SJCRH30 (cell line): ENCODE measurements around the gene DHX40. TPM values are rescaled to one million over a fixed set of nuclear protein-coding genes. Genes with fewer than 3 reads are reported as not detected.
"Not testable (repeated sequence)": the region's sequence is repeated elsewhere in the genome, so short reads cannot be mapped to it uniquely, and the experiment has no call there.

Experiments used
- DNase-seq, 2 experiments: peaks; one replicate each; pipeline ENCODE4 v3.0.0-alpha.2; 2015 to 2020
- H3K27ac ChIP-seq: fragments of 250-450 bp; sonication (Bioruptor Pico); 2 replicates; pipeline ENCODE4 v1.5.1; 2020; ENCODE audit warnings: mild to moderate bottlenecking, moderate library complexity
- H3K27me3 ChIP-seq: fragments of 250-450 bp; sonication (Bioruptor Pico); 2 replicates; pipeline ENCODE4 v1.5.1; 2020; ENCODE audit warnings: mild to moderate bottlenecking, moderate library complexity
- H3K36me3 ChIP-seq: fragments of 250-450 bp; sonication (Bioruptor Pico); 2 replicates; pipeline ENCODE4 v1.5.1; 2020; ENCODE audit warnings: mild to moderate bottlenecking, moderate library complexity
- H3K4me1 ChIP-seq: fragments of 250-450 bp; sonication (Bioruptor Pico); 2 replicates; pipeline ENCODE4 v1.5.1; 2020; ENCODE audit warnings: mild to moderate bottlenecking, moderate library complexity
- H3K4me3 ChIP-seq: fragments of 250-450 bp; sonication (Bioruptor Pico); 2 replicates; pipeline ENCODE4 v1.5.1; 2020; ENCODE audit warnings: mild to moderate bottlenecking, moderate library complexity
- H3K9me3 ChIP-seq: fragments of 250-450 bp; sonication (Bioruptor Pico); replicated peaks from 2 replicates; pipeline ENCODE4 v1.5.1; 2020; ENCODE audit warnings: mild to moderate bottlenecking, moderate library complexity
- total RNA-seq: library from RNA; depleted of rRNA; stranded (reverse); fragments of >200 nt; shearing (Covaris generic); gene quantifications from 2 replicates; pipeline ENCODE4 v1.2.3, GENCODE V29; 2014; rRNA removed

The DHX40 gene
- total RNA-seq, 1 experiment from 2014 or later: 47.2 TPM

DNA sequence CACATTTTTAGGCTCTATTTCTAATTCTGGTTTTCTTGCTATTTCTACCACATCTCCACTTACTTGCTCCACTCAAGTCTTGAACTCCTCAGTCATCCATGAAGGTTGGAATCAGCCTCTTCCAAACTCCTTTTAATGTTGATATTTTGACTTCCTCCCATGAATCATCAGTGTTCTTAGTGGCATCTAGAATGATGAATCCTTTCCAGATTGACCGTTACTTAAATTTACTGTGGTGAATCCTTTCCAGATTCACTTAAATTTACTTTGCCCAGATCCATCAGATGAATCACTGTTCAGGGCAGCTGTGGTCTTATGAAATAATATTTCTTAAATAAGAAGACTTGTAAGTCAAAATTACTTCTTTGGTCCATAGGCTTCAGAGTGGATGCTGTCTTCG, 86.7 kb downstream of the DHX40 start:
- no peaks in the 10 kb centered on the region for H3K9me3 ChIP-seq
- no peak for DNase-seq
- no peaks in the 10 kb centered on the region for H3K4me1 ChIP-seq
- H3K4me3 ChIP-seq: no peak overlapping the region
- no peaks in the 10 kb centered on the region for H3K27me3 ChIP-seq
- H3K36me3 ChIP-seq: peaks cover 82% of the 10 kb centered on the region
- no peak overlapping the region for H3K27ac ChIP-seq

DNA sequence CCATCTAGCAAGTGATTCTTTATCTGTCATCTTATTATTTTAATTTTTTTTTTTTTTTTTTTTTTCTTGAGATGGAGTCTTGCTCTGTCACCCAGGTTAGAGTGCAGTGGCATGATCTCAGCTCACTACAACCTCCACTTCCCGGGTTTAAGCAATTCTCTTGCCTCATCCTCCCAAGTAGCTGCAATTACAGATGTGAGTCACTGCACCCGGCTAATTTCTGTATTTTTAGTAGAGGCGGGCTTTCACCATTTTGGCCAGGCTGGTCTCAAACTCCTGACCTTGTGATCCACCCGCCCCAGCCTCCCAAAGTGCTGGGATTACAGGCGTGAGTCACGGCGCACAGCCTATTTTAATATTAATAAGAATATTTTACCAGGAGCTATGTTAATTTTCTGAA, 91.2 kb downstream of the DHX40 start:
- not testable (repeated sequence) for H3K27me3 ChIP-seq, H3K4me1 ChIP-seq, H3K9me3 ChIP-seq, DNase-seq, H3K27ac ChIP-seq, H3K4me3 ChIP-seq
- H3K36me3 ChIP-seq: peaks cover 77% of the 10 kb centered on the region

Other genes with a start within 250 kb of the DHX40 start
- 1.6 and 1.8 TPM in 2 replicates for gene YPEL2, start 234.0 kb upstream of the DHX40 start, total RNA-seq
- 209 and 219 TPM in 2 replicates for gene CLTC, start 54.3 kb downstream of the DHX40 start, total RNA-seq
- 30.4 and 31.9 TPM in 2 replicates for gene PTRH2, start 141.8 kb downstream of the DHX40 start, total RNA-seq
- gene VMP1, start 142.0 kb downstream of the DHX40 start, total RNA-seq: 44.5 and 46.5 TPM in 2 replicates